Stimulated activated CD8-positive, alpha-beta memory T cell treated with anti-CD3 and anti-CD28 coated beads, Interleukin-15, amount 100 ng/mL, for 24 hours (primary cell): Measurements from ENCODE around the gene ECE1.
"Not testable (repeated sequence)": the region's sequence is repeated elsewhere in the genome, so short reads cannot be mapped to it uniquely, and the experiment has no call there.

Source experiments
- DNase-seq: peaks from one replicate; pipeline ENCODE4 v3.0.0-alpha.2; 2020; ENCODE audit warnings: low read depth

ECE1 gene

DNA sequence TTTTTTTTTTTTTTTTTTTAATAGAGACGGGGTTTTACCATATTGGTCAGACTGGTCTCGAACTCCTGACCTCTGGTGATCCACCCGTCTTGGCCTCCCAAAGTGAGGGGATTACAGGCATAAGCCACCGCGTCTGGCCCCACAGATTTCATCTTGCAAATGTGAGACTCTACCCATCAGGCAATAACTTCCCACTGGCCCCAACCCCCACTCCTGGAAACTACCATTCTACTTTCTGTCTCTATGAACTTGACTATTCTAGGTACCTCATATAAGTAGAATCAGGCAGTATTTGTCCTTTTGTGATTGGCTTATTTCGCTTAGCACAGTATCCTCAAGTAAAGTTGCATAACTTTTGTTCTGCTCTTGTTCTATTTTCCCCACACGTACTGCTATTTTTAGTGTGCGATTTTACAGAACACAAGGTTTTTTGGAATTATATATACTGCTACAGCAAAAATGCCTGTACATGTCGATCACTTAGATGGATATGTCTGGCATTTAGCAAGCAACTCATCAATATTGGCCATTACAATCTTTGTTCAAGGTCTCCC, 40.2 kb downstream of the ECE1 start:
- no peak for DNase-seq

- no peak for DNase-seq
Measured at GRCh38 chr1:21247892-21248715, 42.2 kb downstream of the ECE1 start.

DNA sequence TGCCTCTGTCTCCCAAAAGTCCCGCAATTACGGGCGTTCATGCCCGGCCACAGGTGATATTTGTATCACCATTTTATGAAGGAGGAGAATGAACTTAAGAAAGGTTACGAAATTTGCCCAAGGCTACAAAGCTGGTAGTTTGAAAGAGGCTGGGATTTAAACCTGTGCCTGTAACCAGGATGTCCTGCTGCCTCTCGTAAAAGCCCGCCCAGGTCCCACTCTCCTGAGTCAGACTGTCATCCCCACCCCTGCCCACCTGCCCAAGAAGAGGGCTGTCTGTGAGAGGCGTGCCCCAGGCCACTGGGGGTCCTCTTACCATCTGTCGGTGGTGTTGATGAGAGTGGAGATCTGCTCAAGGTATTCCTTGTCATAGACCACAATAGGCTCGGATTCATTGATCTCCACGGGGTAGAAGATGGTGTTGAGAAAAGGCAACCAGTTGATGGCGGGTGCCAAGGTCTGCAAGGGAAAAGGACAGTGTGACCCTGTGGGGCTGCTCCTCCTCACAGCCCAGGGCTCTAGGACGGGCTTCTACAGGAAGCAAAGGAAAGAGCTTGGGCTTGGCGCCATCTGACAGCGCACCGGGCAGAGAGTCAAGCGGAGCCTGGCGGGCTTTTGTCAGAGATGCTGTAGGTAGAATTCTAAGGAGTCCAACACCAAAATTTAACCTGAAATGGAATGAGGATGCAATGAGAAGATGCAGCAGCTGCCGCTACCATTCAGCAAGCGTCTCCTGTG, 43.2 kb downstream of the ECE1 start:
- DNase-seq: no peak

GRCh38 chr1:21245688-21246229, 44.5 kb downstream of the ECE1 start:
- DNase-seq: no peak

DNA sequence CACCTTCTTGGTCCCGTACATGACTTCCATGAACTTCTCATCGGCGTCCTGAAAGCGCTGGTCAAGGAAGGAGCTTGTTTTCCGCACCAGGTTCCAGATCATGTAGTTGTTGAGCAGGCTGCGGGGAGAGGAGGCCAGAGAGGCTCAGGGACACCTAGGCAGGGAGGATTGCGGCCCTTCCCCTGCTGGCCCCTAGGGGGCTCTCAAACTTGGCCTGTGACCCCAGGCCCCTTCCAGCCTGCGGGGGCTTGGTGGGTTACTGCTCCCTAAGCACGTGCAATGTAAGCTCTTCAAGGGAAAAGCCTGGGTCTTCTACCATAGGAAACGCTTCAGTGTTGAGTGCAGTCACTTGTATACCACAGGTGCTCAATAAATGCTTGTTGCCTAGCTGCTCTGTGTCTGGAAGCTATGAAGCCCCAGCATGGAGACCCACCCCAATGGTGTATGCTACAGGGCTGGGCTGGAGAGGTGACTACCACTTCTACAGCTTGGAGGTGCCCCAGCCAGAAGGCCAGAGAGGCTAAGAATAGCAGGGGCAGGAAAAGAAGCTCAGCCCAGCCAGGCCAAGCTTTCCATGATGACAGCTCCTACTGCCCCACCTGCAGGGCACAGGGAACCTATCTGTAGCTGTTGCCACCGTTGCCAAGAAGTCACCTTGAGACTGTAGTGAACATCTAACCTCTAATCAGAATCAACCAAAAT, 45.1 kb downstream of the ECE1 start:
- DNase-seq: no peak

DNA sequence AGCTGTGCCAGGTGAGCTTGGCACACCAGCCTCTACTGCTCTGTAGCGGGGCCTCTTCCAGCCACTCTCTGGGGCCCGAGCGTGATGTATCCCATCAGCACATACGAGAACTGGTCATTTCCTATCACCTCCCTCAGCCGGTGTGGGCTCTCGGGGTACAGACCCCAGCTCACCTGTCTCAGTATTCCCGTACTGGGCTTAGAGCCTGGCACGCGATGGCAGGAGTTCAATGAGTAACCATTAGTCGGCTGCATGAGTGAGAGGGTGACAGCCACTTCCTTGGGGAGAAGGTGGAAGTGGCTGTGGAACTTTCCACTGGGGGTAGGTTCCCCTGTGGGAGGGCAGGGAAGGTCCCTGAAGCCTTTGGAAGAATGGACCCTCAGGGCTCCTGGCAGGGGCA, 46.1 kb downstream of the ECE1 start:
- DNase-seq: no peak

GRCh38 chr1:21242846-21243245, 47.4 kb downstream of the ECE1 start:
- no peak for DNase-seq

- no peak for DNase-seq
Measured at GRCh38 chr1:21241771-21242581, 48.3 kb downstream of the ECE1 start.

DNA sequence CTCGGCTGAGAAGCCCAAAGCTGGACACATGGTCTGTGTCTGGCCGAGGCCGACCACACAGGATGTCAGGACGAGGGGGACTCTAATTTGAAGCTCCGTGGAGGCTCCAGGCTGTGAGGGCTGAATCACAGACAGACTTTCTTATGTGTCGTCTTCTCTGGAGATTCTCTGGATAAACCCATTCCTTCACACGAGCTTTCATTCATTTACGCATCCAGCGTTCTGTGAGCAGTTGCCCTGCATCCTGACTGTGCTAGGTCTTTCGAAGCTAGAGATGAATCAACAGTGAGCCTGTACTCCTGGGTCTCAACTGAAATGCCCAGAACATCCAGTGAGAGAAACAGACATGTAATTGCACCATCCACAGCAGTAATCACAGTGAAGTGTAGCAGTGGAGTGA, 49.6 kb downstream of the ECE1 start:
- DNase-seq: no peak

GRCh38 chr1:21239221-21239620, 51.0 kb downstream of the ECE1 start:
- no peak for DNase-seq

- no peak for DNase-seq
Measured at GRCh38 chr1:21238141-21238800, 52.0 kb downstream of the ECE1 start.

GRCh38 chr1:21237446-21238088, 52.7 kb downstream of the ECE1 start:
- DNase-seq: no peak

- no peak for DNase-seq
Measured at GRCh38 chr1:21236178-21236577, 54.1 kb downstream of the ECE1 start.

DNA sequence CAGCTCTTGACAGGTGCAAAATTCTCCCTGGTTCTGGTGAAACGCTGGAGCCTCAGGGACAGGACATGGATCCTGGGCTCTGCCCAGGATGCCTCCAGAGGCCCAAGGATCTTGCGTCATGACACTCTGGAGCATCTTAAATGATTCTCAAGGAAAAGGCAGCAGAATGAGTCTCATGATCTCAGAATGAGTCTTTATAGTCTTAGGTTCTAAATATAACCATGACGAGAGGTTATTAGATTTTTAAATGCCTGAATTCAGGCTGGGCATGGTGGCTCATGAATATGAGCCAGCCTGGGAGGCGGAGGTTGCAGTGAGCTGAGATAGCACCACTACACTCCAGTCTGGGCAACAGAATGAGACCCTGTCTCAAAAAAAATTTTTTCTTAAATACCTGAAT, 55.5 kb downstream of the ECE1 start:
- DNase-seq: no peak

GRCh38 chr1:21233490-21233889, 56.8 kb downstream of the ECE1 start:
- DNase-seq: no peak

DNA sequence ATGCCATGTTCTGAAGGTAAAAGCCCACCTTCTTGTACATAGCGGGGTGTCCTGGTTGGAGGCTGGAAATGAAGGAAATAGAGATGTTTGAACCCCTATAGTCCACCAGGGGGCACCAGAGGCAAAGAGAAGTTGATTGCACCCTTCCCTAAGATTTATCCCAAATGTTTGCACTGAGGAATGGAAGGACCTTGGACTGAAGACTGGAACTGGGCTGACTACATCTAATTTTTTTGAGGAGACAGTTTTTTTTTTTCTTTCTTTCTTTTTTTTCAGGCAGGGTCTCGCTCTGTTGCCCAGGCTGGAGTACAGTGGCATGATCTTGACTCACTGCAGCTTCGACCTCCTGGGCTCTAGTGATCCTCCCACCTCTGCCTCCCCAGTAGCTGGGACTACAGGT, 58.2 kb downstream of the ECE1 start:
- DNase-seq: no peak

DNA sequence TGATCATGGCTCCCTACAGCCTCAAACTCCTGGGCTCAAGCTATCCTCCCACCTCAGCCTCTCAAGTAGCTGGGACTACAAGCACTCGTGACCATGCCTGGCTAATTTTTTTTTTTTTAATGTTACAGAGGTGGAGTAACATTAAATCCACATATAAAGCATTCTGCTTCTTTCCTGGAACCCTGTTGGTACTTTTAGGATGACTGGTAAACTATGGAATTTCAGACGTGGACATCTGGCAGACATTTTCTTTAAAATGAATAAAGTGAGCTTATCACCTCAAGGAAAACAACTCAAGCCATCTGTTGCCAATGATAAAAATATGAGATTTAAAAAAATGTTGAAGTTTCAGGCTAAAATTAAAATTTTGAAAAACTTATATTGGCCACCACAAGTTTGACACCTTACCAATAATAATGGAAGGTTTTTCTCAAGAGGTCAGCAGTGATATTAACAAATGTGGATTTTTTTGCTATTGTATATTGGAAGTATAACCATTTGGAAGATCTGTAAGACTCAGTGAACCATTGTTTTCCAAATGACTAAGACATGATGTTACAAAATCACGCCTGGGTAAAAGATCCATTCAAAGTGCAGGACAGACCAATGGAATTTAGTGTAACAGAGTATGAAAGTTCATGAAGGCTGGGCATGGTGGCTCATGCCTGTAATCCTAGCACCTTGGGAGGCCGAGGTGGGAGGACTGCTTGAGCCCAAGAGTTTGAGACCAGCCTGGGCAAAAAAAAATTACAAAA, 60.8 kb downstream of the ECE1 start:
- DNase-seq: no peak

- DNase-seq: not testable (repeated sequence)
Measured at GRCh38 chr1:21228224-21228623, 62.0 kb downstream of the ECE1 start.

GRCh38 chr1:21225065-21225464, 65.2 kb downstream of the ECE1 start:
- no peak for DNase-seq

GRCh38 chr1:21220815-21221214, 69.4 kb downstream of the ECE1 start:
- no peak for DNase-seq
